Stimulated activated CD4-positive, alpha-beta T cell treated with anti-CD3 and anti-CD28 coated beads, Interleukin-4, amount 100 ng/mL, for 24 hours (primary cell): ENCODE data around the gene ACOT8.
"Not testable (repeated sequence)": the region's sequence is repeated elsewhere in the genome, so short reads cannot be mapped to it uniquely, and the experiment has no call there.

Experiments
- DNase-seq: peaks from one replicate; pipeline ENCODE4 v3.0.0-alpha.2; 2020

The ACOT8 gene

GRCh38 chr20:45886590-45887345 lies 29.6 kb upstream of the ACOT8 start:
- DNase-seq = no peak

- no peak for DNase-seq
Measured at GRCh38 chr20:45883100-45883469, 25.9 kb upstream of the ACOT8 start.

DNA sequence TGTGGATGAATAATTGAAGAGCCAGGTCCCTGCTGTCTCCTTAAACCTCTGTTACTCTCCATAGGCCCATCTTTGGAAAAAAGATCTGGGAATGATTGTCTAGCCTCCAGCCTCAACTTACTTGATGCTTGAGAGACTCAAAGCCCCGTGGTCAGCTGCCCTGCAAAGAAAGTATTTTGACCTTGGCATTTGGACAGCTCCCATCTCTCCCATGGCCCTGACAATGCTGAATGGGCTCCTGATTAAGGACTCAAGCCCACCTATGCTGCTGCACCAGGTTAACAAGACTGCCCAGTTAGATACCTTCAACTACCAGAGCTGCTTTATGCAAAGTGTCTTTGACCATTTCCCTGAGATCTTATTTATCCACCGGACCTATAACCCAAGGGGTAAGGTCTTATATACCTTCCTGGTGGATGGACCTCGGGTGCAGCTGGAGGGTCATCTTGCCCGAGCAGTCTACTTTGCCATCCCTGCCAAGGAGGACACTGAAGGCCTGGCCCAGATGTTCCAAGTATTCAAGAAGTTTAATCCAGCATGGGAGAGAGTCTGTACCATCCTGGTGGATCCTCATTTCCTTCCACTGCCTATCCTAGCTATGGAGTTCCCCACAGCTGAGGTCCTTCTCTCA lies 25.4 kb upstream of the ACOT8 start:
- DNase-seq = no peak

DNA sequence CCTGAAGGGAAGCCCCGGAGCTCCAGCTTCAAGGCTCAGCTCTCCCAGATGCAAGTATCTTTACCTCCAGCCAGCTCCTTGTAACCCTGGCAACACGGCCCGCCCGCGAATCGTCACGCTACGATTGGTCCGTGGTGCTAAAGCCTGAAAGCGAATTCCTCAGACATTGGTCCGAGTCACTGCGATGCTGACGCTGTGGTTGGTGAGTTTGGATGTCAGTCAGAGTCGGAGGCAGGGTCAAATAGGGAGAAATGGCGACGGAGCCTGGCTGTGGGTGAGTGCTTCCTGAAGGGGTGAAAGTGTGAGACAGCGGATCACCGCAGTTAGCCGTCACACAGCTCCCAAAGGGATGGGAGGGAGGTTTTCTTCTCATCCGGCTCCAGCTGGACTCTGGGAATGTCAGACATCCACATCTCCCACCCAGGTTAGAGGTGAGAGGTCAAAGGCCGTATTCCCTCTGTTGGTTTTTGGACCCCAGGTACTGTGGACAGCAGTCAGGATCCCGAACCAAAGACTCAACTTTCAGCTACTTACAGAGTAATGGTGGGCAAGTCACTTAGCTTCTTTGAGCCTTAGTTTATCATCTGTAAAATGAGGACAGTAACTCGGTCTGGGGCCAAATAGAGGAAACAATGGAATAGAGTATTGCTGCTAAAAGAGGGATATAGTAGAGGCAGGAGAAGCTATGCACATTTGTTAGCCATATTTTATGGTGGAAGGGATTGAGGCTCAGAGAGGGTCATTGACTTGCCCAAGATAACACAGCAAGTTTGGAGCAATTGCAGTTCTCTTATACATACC lies 24.0 kb upstream of the ACOT8 start, which contains the start of gene ZSWIM1:
Gene ZSWIM1 (plus strand): TSS at position 240 of the 801 bp plus-strand sequence. CDS start 1,366 bp downstream, outside the sequence.
- peak; percentile 99 for DNase-seq

GRCh38 chr20:45878076-45878761 lies 21.0 kb upstream of the ACOT8 start:
- no peak for DNase-seq

DNA sequence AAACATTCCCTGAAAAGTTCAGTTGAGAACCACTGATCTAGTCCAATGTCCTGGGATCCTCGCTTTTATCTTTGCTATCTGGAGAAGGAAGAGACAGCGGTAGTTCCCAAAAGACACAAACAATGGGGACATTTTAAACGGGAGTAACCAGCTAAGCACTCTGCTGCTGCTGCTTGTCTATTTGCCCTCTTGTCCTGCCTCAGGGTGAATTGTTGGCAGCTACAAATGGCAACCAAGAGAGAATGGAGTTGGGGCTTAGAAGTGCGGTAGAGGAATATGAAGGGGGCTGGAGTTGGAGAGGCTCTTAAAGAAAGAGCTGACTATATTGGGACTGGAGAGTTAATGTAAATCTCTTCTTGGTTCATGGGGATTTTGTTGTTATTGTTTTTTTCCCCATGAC lies 17.4 kb upstream of the ACOT8 start:
- DNase-seq = no peak

GRCh38 chr20:45874104-45874481 lies 16.9 kb upstream of the ACOT8 start:
- DNase-seq = not testable (repeated sequence)

- no peak for DNase-seq
Measured at GRCh38 chr20:45873409-45874103, 16.4 kb upstream of the ACOT8 start.

DNA sequence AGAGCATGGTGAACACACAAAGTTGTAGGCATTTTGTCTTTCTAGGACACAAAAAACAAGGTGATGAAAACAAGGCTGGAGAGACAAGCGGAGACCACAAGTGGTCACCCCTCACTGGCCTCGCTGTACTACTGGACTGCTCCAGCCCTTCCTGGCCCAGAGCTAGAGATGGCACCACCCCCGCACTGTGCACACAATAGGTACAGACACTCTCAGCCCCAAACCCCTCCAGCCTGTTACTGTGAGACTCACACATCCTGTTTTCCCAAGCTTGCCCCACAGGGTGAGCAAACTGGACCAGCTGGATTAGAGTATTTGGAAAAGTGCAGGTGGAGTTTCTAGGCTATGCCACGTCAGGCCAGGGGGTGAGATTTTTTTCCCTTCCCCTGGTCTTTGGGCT lies 15.4 kb upstream of the ACOT8 start:
- no peak for DNase-seq

- DNase-seq = no peak
Measured at GRCh38 chr20:45867819-45868176, 10.6 kb upstream of the ACOT8 start.

- DNase-seq = no peak
Measured at GRCh38 chr20:45867136-45867818, 10.1 kb upstream of the ACOT8 start.

- no peak for DNase-seq
Measured at GRCh38 chr20:45866454-45866853, 9.3 kb upstream of the ACOT8 start.

DNA sequence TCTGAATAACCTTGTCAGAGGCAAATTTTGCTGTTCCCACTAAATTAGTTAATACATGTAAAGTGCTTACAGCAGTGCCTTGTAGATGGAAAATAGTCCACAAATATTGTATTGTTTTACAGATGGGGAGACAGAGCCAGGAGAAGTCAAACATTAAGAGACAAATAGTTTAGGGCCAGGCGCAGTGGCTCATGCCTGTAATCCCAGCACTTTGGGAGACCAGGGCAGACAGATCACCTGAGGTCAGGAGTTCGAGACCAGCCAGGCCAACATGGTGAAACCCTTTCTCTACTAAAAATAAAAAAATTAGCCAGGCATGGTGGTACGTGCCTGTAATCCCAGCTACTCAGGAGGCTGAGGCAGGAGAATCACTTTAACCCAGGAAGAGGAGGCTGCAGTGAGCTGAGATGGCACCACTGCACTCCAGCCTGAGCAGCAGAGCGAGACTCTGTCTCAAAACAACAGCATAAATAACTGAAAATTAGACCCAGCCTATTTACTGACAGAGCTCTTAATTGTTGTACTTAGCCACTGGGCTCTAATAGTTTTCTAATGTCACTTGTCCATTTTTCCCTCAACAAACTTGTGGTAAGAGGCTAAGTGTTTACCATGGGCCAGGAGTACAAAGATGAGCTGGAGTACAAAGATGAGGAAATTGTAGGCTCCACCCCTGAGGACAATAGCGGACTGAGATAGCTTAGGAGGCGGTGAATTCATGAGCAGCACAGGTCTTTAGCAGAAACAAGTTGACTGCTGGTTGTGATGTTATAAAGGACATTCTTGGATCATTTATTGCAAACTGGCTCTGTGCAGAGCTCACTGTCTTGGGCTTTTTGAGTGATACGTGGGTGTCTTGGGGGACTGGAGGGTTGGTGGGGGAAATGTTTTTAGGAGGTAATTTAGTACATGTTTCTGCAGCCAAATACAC lies 6.6 kb upstream of the ACOT8 start:
- no peak for DNase-seq

- no peak for DNase-seq
Measured at GRCh38 chr20:45861221-45862075, 4.3 kb upstream of the ACOT8 start.

GRCh38 chr20:45860560-45861220 lies 3.5 kb upstream of the ACOT8 start:
- no peak for DNase-seq

- DNase-seq = no peak
Measured at GRCh38 chr20:45859916-45860315, 2.7 kb upstream of the ACOT8 start.

DNA sequence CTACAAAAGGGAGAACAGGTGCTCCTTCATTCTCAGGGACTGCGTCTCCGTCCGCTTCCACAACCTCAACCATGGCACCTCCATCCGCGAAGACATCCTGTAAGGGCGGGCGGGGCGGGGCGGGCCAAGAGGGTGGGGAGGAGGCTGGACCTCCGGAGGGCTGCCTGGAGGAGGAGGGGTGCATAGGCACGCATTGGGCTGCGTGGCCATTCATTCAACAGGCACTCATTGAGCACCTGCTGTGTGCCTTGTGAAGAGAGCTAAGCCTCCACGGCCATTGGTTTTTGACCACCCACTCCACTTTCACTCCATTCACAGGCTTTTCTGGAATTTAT lies 657 bp upstream of the ACOT8 start:
- DNase-seq = peak; percentile 40

DNA sequence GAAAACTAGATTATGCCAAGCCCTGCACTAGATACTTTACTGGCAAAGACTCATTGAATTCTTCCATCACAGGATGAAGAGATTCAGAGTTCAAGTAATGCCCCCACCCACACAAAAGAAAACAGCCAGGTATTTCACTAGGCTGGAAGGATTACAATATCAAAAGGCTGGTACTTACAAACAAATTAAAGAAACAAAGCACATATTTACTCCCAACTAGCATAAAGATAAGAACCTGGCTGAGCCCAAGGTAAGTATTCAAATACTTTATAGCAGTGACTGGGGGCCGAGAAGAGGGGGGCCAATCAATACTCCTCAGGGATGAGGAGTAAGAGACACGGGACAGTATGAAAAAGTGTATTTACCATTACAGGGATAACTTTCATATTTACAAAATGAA lies 3.7 kb downstream of the ACOT8 start:
- DNase-seq = no peak

DNA sequence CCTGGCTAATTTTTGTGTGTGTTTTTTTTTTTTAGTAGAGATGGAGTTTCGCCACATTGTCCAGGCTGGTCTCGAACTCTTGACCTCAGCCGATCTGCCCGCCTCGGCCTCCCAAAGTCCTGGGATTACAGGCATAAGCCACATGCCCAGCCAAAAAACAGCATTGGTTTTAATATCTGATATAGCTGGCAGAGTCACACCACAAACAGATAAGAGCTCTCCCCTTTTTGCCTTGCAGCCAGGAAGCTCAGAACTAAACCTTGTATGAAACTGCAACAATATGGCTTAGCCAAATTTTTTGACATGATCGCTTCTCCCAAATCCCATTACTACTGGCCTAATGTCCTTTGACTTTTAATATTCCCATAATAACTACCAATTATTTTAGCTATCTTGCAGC lies 4.9 kb downstream of the ACOT8 start:
- no peak for DNase-seq

DNA sequence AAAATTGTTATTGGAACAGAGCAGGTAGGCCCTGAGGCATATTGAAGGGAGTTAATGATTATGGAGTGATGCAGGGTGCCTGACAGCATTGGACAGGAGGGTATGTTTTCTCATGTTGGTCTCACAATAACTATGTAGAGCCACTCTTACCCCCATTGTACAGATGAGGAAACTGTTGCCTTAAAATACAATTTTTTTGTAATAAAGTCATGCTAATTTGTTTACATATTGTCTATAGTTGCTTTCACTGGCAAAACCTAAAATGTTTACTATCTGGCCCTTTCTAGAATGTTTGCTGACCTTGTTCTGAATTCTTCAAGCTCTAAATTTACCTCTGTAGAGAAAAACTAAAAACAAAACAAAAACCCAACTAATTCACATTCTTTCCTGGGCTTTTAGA lies 5.7 kb downstream of the ACOT8 start:
- DNase-seq = no peak
